GM18870 (cell line): ENCODE data around the gene KRTAP1-3.
"Not testable (repeated sequence)": the region's sequence is repeated elsewhere in the genome, so short reads cannot be mapped to it uniquely, and the experiment has no call there.

Experiments
- ATAC-seq: cut with Tn5 transposase; IDR thresholded peaks from one replicate; pipeline ENCODE4 v1.9.1; 2021; ENCODE audit warnings: moderate library complexity; ENCODE audit not compliant: unreplicated experiment

Gene KRTAP1-3

DNA sequence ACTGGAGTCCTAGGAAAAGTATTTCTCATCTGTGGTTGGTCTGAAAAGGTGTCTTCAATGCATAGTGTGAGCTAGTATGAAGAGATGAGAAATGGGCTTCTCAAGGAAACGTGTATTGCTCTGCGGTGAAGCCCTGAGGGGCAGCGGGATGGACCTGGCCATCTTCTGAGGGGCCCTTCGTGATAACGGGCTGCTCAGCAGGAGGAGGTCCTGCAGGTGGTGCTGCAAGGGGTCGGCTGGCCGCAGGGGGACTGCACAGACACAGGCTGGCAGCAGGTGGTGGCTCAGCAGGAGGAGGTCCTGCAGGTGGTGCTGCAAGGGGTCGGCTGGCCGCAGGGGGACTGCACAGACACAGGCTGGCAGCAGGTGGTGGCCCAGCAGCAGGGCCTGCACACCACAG lies 19.9 kb upstream of the KRTAP1-3 start:
- ATAC-seq: not testable (repeated sequence)

DNA sequence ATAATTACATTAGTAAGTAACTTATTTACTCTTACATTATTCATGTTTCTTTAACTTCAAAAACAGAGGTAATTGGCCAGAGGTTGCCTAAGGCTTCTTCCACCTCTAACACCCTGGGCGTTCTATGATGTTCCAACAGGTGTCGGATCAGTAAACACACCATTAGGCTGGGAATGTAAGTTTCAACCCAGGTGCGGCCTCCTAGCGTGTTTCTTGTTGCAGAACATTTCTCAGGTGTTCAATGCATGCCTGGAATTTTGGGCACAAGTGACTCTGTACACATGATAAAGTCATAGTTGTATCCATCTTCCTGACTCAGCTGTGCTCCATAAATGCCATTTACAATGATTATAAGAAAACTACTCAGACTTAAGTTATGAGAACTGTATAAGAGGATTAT lies 19.4 kb upstream of the KRTAP1-3 start:
- ATAC-seq: no peak

GRCh38 chr17:41052566-41052965 lies 17.9 kb upstream of the KRTAP1-3 start:
- no peak for ATAC-seq

DNA sequence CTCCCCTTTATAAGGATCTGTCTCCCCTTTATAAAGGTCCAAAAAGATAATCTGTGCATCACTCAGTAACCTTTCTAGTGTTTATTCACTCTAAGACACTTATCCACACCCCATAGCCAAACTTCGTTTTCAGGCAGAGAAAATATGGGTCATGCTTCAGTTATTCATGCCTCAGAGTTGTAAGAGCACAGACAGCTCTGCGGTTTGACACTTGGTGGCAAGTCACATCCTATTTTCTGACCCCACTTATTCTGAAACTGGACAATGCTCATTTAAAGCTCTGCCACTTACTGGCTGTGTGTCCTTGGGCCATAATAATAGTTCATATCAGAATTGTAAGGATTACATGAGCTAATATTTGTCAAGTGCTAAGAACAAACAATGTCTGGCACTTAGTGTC lies 14.4 kb upstream of the KRTAP1-3 start:
- ATAC-seq: no peak

DNA sequence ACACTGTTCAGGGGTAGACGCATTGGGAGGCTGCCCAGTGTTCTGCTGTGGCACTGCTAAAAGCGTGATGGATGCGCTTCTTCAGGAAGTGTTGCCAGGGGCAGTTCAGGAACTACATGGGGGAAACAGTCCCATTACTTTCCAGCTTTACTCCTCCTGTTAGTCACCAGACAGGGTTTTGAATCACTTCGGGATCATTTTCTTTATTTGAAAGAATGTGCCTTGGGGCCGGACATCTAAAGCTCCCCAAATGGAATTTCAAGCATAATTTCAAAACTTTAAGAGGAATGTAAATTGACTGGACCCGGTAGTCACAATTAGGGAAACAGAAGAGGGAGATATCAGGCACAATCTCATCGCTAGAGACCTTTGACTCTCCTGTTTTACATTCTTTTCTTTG lies 13.8 kb upstream of the KRTAP1-3 start:
- ATAC-seq: no peak

DNA sequence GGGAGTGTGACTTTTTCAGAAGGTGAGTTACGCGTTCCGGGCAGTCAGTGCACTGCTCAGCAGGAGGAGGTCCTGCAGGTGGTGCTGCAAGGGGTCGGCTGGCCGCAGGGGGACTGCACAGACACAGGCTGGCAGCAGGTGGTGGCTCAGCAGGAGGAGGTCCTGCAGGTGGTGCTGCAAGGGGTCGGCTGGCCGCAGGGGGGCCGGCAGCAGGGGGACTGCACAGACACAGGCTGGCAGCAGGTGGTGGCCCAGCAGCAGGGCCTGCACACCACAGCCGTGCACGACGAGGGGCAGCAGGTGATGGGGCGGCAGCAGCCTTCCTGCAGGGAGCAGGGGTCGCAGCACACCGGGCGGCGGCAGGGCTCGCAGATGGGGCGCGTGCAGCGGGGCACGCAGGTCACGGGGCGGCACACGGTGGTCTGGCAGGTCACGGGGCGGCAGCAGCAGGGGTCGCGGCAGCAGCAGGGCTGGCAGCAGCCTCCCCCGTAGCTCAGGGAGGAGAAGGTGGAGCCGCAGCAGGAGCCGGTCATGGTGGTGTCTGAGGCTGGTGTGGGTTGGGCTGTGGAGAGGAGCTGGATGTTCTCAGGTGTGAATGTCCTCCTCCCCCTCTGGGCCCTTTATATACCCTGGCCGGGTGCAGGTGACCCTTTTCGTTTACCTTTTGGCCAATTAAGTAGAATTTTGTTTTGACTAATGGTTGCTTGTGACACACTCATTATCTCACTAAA lies 12.2 kb upstream of the KRTAP1-3 start, which contains the start of gene KRTAP2-1:
TSS of gene KRTAP2-1 (minus strand) at position 582 of the 731 bp plus-strand sequence. CDS start at position 533, 49 bp downstream.
- ATAC-seq: not testable (repeated sequence)

DNA sequence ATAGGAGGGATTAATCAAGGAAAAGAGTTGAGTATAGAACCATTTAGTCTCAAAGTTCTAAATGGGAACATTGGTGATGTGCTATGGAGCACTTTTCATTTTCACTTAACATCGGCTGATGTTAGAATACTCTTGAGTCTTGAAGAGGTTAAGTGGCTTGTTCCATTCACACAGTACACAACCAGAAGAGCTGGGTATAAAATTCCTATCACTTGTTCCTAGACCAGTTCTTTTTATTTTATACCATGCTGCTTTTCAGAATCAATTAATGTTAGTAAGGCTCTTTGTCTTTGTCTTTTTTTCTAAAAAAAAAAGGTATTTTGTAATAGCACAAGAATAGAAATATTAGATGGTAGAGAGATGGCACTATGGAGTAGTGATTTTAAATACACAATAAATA lies 8.3 kb upstream of the KRTAP1-3 start:
- no peak for ATAC-seq

DNA sequence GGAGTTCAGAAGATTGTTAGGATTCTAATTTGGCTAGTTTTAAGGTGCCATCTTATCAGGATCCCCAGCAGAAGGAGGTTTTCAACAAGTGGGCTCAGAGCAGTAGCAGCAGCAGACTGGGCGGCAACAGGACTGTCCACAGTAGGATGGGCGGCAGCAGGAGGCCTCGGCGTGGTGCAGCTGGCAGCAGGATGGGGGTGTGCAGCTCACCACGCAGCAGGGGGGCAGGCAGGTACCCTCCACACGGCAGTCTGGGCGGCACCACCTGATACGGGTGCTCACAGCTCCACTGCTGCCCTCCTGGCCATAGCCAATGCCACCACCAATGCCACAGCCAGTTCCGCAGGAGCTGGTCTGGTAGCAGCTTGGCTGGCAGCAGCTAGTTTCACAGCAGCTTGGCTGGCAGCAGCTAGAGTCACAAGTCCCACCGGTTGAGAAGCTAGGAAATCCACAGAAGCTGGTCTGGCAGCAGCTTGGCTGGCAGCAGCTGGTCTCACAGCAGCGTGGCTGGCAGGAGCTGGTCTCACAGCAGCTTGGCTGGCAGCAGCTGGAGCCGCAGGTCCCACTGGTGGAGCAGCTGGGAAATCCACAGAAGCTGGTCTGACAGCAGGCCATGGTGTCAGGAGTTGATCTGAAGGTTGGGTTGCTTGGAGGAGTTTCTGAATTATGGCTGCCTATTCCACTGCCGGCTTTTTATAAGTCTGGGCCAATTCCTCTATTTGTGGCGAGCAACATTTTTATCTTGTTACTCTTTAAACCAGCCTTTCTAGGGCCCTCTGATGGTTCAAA lies 6.3 kb upstream of the KRTAP1-3 start, which contains the start of gene KRTAP1-1:
TSS of gene KRTAP1-1 (minus strand) at position 668 of the 789 bp plus-strand sequence. CDS start at position 615, 53 bp downstream.
- ATAC-seq: not testable (repeated sequence)

- no peak for ATAC-seq
Observed at GRCh38 chr17:41037853-41038350, 3.2 kb upstream of the KRTAP1-3 start.

DNA sequence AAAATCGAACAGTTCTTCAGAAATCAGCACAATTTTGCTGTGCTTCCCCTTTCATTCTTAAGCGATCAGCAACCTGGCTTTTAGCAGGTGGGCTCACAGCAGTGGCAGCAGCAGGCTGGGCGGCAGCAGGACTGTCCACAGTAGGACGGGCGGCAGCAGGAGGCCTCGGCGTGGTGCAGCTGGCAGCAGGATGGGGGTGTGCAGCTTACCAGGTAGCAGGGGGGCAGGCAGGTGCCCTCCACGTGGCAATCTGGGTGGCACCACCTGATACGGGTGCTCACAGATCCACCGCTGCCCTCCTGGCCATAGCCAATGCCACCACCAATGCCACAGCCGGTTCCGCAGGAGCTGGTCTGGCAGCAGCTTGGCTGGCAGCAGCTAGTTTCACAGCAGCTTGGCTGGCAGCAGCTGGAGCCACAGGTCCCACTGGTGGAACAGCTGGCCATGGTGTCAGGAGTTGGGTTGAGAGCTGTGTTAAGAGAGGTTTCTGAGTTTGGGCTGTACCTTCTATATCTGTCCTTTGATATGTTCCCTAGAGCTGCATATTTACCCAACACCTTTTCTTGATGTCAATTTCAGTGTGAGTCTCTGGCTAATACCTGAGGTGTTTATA lies 4.9 kb downstream of the KRTAP1-3 start, which contains the start of gene KRTAP1-4:
TSS of gene KRTAP1-4 (minus strand) at position 563 of the 613 bp plus-strand sequence. CDS start at position 446, 117 bp downstream.
- no peak for ATAC-seq

GRCh38 chr17:41026715-41027471 lies 7.8 kb downstream of the KRTAP1-3 start, which contains the start of gene KRTAP1-5:
TSS of gene KRTAP1-5 (minus strand) at chr17:41027208. CDS start at chr17:41027155, 53 bp downstream.
- ATAC-seq: no peak

DNA sequence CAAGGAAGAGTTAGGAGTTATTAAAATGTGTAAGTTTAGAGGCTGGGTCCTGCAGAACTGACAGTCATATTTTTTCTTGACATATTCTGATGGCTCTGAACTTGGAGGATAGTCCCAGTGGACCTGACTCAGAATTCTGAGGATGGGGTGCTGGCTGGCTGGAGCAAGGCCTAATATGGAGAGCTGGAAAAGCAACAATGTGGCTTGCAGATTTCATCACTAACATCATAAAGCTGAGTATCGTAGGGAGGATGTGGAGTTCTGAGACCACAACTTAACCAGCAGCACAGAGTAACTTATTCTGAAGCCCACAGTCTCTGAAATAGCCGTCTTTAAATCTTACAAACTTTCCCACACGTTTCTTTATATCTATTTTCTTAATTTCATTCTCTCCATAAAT lies 10.0 kb downstream of the KRTAP1-3 start:
- ATAC-seq: no peak

DNA sequence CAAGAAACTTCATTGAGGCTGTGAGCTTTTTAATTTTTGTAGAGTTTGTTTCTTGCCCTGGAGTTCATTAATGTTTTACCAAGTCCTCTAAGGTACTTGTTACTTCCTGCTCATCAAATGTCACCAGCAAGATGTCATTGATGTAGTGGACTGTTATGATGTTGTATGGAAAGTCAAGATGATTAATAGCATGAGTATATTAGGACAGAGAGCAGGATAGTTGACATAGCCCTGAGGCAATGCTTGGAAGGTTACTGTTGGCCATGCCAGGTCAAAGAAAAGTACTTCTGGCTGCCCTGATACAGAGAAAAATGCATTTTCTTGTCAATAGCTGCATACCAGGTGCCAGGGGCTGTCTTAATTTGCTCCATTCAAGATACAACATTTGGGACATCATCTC lies 14.3 kb downstream of the KRTAP1-3 start:
- ATAC-seq: no peak

DNA sequence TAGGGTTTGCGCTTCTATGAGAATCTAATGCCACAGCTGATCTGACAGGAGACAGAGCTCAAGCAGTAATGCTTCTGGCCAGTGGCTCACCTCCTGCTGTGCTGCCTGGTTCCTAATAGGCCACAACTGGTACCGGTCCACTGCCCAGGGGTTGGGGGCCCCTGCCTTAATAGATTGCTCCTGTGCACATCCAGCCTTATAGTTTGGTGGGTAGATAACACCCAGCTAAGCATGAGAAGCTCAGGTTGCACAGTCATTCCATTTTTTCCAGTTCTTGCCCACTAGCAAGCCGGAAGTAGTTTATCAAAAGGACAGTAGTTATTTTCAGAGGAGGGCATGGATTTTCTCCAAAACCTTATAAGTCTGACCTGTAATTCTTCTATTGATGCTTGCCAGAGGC lies 15.3 kb downstream of the KRTAP1-3 start:
- no peak for ATAC-seq

GRCh38 chr17:41018541-41018940 lies 16.1 kb downstream of the KRTAP1-3 start:
- no peak for ATAC-seq

DNA sequence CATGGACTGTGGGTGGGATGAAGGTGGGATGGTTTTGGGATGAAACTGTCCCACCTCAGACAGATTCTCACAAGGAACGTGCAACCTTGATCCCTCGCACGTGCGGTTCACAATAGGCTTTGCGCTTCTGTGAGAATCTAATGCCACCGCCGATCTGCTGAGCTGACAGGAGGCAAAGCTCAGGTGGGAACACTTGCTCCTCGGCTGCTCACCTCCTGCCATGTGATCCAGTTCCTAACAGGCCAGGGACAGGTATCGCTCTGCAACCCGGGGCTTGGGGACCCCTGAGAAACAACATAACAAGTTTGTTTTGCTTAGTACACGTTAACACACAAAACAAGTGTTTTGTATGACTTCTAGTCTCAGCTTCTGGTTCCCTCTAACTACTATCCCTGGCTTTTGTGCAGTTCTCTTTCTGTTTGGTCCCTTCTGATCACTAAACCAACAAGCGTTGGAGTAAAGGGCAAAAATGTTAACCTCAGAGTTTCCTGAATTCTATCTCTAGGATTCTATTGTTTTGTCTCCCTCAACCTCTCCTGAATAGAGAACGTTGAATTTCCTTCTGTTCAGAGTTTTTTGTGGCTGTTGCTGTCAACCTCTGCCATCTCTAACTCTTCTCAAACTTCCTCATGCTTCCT lies 18.0 kb downstream of the KRTAP1-3 start:
- no peak for ATAC-seq

GRCh38 chr17:41015454-41015853 lies 19.2 kb downstream of the KRTAP1-3 start:
- ATAC-seq: no peak

- no peak for ATAC-seq
Observed at GRCh38 chr17:41013606-41014005, 21.1 kb downstream of the KRTAP1-3 start.

DNA sequence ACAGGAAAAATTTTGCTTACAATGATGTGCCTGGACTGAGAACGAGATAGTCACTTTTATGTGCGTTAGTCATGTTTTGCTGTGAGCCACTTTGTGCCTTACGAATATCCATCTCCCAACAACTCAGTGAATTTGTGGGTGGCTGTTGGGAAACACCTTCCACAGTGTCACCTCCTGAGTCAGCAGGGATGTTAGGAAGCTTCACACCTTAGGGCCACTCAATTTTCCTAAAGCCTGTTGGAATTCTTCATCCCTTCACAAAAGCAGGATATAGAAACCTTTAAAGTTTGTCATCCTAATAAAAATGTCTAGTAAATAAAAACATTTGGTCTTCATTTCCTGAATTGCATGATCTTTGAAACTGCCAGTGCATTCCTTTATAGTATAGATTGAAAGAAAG lies 21.5 kb downstream of the KRTAP1-3 start:
- ATAC-seq: no peak
